Keratinocyte (primary cell): ENCODE measurements around the gene ANKHD1.

Experiments
- EZH2 ChIP-seq: IDR thresholded peaks from one replicate; pipeline ENCODE4 v1.6.1; 2012; ENCODE audit warnings: inconsistent platforms, mild to moderate bottlenecking, low read length, moderate library complexity
- TF ChIP-seq, protein P1 (sequence below), 3 experiments: IDR thresholded peaks in 1 of 3; conservative IDR thresholded peaks in 1 of 3; optimal IDR thresholded peaks in 1 of 3; 2 replicates in 2 of 3; 3 replicates in 1 of 3; pipeline versions ENCODE3 to v1.5.1; 2011; ENCODE audit warnings: low read length in 3 of 3, mild to moderate bottlenecking in 3 of 3, moderate library complexity in 2 of 3, control low read depth in 1 of 3, inconsistent platforms in 1 of 3; ENCODE audit not compliant: insufficient read depth in 2 of 3; ENCODE audit errors: extremely low read depth in 1 of 3

GRCh38 chr5:140563596-140563995 is 162.0 kb downstream of the ANKHD1 start:
- TF ChIP-seq, protein P1, sequence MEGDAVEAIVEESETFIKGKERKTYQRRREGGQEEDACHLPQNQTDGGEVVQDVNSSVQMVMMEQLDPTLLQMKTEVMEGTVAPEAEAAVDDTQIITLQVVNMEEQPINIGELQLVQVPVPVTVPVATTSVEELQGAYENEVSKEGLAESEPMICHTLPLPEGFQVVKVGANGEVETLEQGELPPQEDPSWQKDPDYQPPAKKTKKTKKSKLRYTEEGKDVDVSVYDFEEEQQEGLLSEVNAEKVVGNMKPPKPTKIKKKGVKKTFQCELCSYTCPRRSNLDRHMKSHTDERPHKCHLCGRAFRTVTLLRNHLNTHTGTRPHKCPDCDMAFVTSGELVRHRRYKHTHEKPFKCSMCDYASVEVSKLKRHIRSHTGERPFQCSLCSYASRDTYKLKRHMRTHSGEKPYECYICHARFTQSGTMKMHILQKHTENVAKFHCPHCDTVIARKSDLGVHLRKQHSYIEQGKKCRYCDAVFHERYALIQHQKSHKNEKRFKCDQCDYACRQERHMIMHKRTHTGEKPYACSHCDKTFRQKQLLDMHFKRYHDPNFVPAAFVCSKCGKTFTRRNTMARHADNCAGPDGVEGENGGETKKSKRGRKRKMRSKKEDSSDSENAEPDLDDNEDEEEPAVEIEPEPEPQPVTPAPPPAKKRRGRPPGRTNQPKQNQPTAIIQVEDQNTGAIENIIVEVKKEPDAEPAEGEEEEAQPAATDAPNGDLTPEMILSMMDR (optimal IDR thresholded peaks at IDR 0.05 in 1 of 3, IDR thresholded peaks at IDR 0.05 in 1 of 3, conservative IDR thresholded peaks at IDR 0.05 in 1 of 3; ENCODE audit: extremely low read depth in 1 of 3, insufficient read depth in 2 of 3, low read length in 3 of 3), result no peak
- TF ChIP-seq EZH2, result no peak
